Keratinocyte (primary cell): ENCODE data around the gene PDK2.

Experiments used
- EZH2 ChIP-seq: IDR thresholded peaks from one replicate; pipeline ENCODE4 v1.6.1; 2012; ENCODE audit warnings: inconsistent platforms, mild to moderate bottlenecking, low read length, moderate library complexity
- TF ChIP-seq, protein P1 (sequence below), 3 experiments: IDR thresholded peaks in 1 of 3; conservative IDR thresholded peaks in 1 of 3; optimal IDR thresholded peaks in 1 of 3; 2 replicates in 2 of 3; 3 replicates in 1 of 3; pipeline versions ENCODE3 to v1.5.1; 2011; ENCODE audit warnings: low read length in 3 of 3, mild to moderate bottlenecking in 3 of 3, moderate library complexity in 2 of 3, control low read depth in 1 of 3, inconsistent platforms in 1 of 3; ENCODE audit not compliant: insufficient read depth in 2 of 3; ENCODE audit errors: extremely low read depth in 1 of 3

DNA sequence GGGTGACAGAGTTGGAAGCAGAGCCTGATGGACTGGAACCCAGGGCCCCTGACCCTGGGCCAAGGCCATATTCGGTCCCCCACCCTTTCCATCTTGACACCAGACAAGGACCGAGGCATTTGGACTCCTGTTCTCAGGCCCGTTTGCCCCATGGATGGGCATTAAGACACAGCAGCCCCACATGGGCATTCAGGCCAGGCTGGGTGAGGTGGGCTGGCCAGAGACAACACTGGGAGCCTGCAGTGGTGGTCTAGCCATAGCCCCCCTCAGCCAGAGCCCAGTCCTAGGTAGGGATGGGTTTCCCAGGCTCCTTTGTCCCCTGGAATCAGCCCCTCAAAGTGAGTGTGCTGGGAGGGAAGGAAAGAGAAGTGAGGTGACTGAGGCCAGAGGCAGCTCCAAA is 1.6 kb downstream of the PDK2 start:
- TF ChIP-seq, protein P1, sequence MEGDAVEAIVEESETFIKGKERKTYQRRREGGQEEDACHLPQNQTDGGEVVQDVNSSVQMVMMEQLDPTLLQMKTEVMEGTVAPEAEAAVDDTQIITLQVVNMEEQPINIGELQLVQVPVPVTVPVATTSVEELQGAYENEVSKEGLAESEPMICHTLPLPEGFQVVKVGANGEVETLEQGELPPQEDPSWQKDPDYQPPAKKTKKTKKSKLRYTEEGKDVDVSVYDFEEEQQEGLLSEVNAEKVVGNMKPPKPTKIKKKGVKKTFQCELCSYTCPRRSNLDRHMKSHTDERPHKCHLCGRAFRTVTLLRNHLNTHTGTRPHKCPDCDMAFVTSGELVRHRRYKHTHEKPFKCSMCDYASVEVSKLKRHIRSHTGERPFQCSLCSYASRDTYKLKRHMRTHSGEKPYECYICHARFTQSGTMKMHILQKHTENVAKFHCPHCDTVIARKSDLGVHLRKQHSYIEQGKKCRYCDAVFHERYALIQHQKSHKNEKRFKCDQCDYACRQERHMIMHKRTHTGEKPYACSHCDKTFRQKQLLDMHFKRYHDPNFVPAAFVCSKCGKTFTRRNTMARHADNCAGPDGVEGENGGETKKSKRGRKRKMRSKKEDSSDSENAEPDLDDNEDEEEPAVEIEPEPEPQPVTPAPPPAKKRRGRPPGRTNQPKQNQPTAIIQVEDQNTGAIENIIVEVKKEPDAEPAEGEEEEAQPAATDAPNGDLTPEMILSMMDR (optimal IDR thresholded peaks at IDR 0.05 in 1 of 3, IDR thresholded peaks at IDR 0.05 in 1 of 3, conservative IDR thresholded peaks at IDR 0.05 in 1 of 3; ENCODE audit: extremely low read depth in 1 of 3, insufficient read depth in 2 of 3, low read length in 3 of 3) = no peak
- no peak for TF ChIP-seq EZH2
